ENCODE results near the gene STARD6.

Gene STARD6

GRCh38 chr18:54279477-54280219 lies 78.0 kb downstream of the STARD6 start:
- ATAC-seq (replicated peaks; ENCODE audit: extremely low read depth, poor library complexity, severe bottlenecking) = no peak
- Mint-ChIP-seq H3K36me3 (ENCODE audit: insufficient read depth) (peaks cover 24% of the 10 kb centered on the region), H3K27me3 (no peaks in the 10 kb centered on the region), H3K4me3 (no peak overlapping the region), H3K4me1 (peaks cover 10% of the 10 kb centered on the region), H3K27ac (ENCODE audit: low read depth) (peak overlapping the region; percentile 65), H3K9me3 (no peaks in the 10 kb centered on the region)
- DNase-seq (ENCODE audit: low spot score in 2 of 2) = no peak

- Mint-ChIP-seq H3K4me3 (no peak overlapping the region), H3K36me3 (ENCODE audit: insufficient read depth) (peaks cover 24% of the 10 kb centered on the region), H3K27me3 (no peaks in the 10 kb centered on the region), H3K9me3 (no peaks in the 10 kb centered on the region), H3K4me1 (peaks cover 4% of the 10 kb centered on the region), H3K27ac (ENCODE audit: low read depth) (no peak overlapping the region)
- no peak for DNase-seq (ENCODE audit: low spot score in 2 of 2)
- ATAC-seq (replicated peaks; ENCODE audit: extremely low read depth, poor library complexity, severe bottlenecking) = no peak
Observed at GRCh38 chr18:54278615-54279014, 79.0 kb downstream of the STARD6 start.

GRCh38 chr18:54277899-54278298 lies 79.8 kb downstream of the STARD6 start:
- no peaks in the 10 kb centered on the region for H3K27me3 Mint-ChIP-seq
- no peak for ATAC-seq (replicated peaks; ENCODE audit: extremely low read depth, poor library complexity, severe bottlenecking)
- no peak for DNase-seq (ENCODE audit: low spot score in 2 of 2)
- peaks cover 24% of the 10 kb centered on the region for H3K36me3 Mint-ChIP-seq (ENCODE audit: insufficient read depth)
- H3K4me3 Mint-ChIP-seq = no peak overlapping the region
- H3K27ac Mint-ChIP-seq (ENCODE audit: low read depth) = no peak overlapping the region
- H3K9me3 Mint-ChIP-seq = no peaks in the 10 kb centered on the region
- peaks cover 4% of the 10 kb centered on the region for H3K4me1 Mint-ChIP-seq

Measured in central memory CD8-positive, alpha-beta T cell (primary cell).